KMS-11 (cell line): ENCODE results near the gene ZNF609.

ENCODE experiments used
- H2AFZ ChIP-seq: fragments of 200-600 bp; sonication (generic); 2 replicates; pipeline ENCODE4 v1.6.1; 2016; ENCODE audit warnings: antibody characterized with exemption, mixed run types, low read depth
- H3K27ac ChIP-seq: fragments of 200-600 bp; sonication (generic); 2 replicates; pipeline ENCODE4 v1.6.1; 2016; ENCODE audit warnings: mild to moderate bottlenecking, mixed run types
- H3K27me3 ChIP-seq: fragments of 200-600 bp; sonication (generic); 2 replicates; pipeline ENCODE4 v1.6.1; 2017; ENCODE audit warnings: mild to moderate bottlenecking, low read depth, mixed run types, moderate library complexity; ENCODE audit not compliant: insufficient read depth
- H3K36me3 ChIP-seq: fragments of 200-600 bp; sonication (generic); 2 replicates; pipeline ENCODE4 v1.6.1; 2017; ENCODE audit warnings: mild to moderate bottlenecking, mixed run types; ENCODE audit not compliant: insufficient read depth
- H3K4me1 ChIP-seq: fragments of 200-600 bp; sonication (generic); 2 replicates; pipeline ENCODE4 v1.6.1; 2016; ENCODE audit warnings: mild to moderate bottlenecking, low read depth, mixed run types; ENCODE audit not compliant: poor library complexity, severe bottlenecking
- H3K4me2 ChIP-seq: fragments of 200-600 bp; sonication (generic); 2 replicates; pipeline ENCODE4 v1.7.0; 2016; ENCODE audit warnings: mild to moderate bottlenecking, mixed run types
- H3K4me3 ChIP-seq: fragments of 200-600 bp; sonication (generic); IDR thresholded peaks from 2 replicates; pipeline ENCODE4 v1.6.1; 2017; ENCODE audit warnings: low read depth, low read length, mixed read lengths; ENCODE audit not compliant: insufficient read depth
- H3K79me2 ChIP-seq: fragments of 200-600 bp; sonication (generic); 2 replicates; pipeline ENCODE4 v1.6.1; 2016; ENCODE audit warnings: low read depth, mixed run types; ENCODE audit not compliant: insufficient read depth
- H3K9ac ChIP-seq: fragments of 200-600 bp; sonication (generic); 2 replicates; pipeline ENCODE4 v1.6.1; 2016; ENCODE audit warnings: mild to moderate bottlenecking, mixed run types
- H4K20me1 ChIP-seq: fragments of 200-600 bp; sonication (generic); 2 replicates; pipeline ENCODE4 v1.6.1; 2016; ENCODE audit warnings: mild to moderate bottlenecking, mixed run types; ENCODE audit not compliant: insufficient read depth
- CTCF ChIP-seq: fragments of 200-600 bp; sonication (generic); conservative IDR thresholded peaks from 2 replicates; pipeline ENCODE4 v1.6.1; 2017; ENCODE audit warnings: low read depth, mild to moderate bottlenecking, antibody characterized with exemption, low read length, moderate library complexity, mixed read lengths

The ZNF609 gene

GRCh38 chr15:64552281-64552948 lies 92.0 kb downstream of the ZNF609 start:
- Histone ChIP-seq H3K79me2 (peaks cover 98% of the 10 kb centered on the region), H3K36me3 (no peaks in the 10 kb centered on the region), H3K4me2 (peak overlapping the region; percentile 11; the same call in 1 of the 2 replicates), H4K20me1 (peaks cover 10% of the 10 kb centered on the region; the same call in 1 of the 2 replicates), H3K4me1 (peaks cover 77% of the 10 kb centered on the region), H3K9ac (no peak overlapping the region), H3K27me3 (no peaks in the 10 kb centered on the region), H3K27ac (no peak overlapping the region; the same call in 1 of the 2 replicates), H2AFZ (no peak overlapping the region), H3K4me3 (no peak overlapping the region)
- no peak for TF ChIP-seq CTCF

- Histone ChIP-seq H3K36me3 (no peaks in the 10 kb centered on the region), H3K4me3 (no peak overlapping the region), H3K27ac (peak overlapping the region; percentile 24; the same call in 1 of the 2 replicates), H3K4me1 (peaks cover 65% of the 10 kb centered on the region), H2AFZ (no peak overlapping the region), H4K20me1 (peaks cover 18% of the 10 kb centered on the region), H3K9ac (no peak overlapping the region), H3K4me2 (peak overlapping the region; percentile 33; the same call in 1 of the 2 replicates), H3K27me3 (no peaks in the 10 kb centered on the region), H3K79me2 (peaks cover 96% of the 10 kb centered on the region)
- TF ChIP-seq CTCF: no peak
These were observed 98.2 kb downstream of the ZNF609 start for GRCh38 chr15:64558460-64559179.

- Histone ChIP-seq H3K9ac (no peak overlapping the region), H3K27me3 (no peaks in the 10 kb centered on the region), H2AFZ (no peak overlapping the region), H3K4me1 (peaks cover 58% of the 10 kb centered on the region), H4K20me1 (peaks cover 18% of the 10 kb centered on the region), H3K27ac (peak overlapping the region; percentile 24; the same call in 1 of the 2 replicates), H3K4me3 (no peak overlapping the region), H3K79me2 (peaks cover 94% of the 10 kb centered on the region), H3K4me2 (peak overlapping the region; percentile 33; the same call in 1 of the 2 replicates), H3K36me3 (no peaks in the 10 kb centered on the region)
- no peak for TF ChIP-seq CTCF
These were observed 98.9 kb downstream of the ZNF609 start for GRCh38 chr15:64559243-64559642.

- Histone ChIP-seq H3K79me2 (peaks cover 88% of the 10 kb centered on the region), H3K9ac (no peak overlapping the region)
- TF ChIP-seq CTCF: no peak
These were observed 100.1 kb downstream of the ZNF609 start for GRCh38 chr15:64560501-64560900.

More at GRCh38 chr15:64560501-64560900, 100.1 kb downstream of the ZNF609 start:
- Histone ChIP-seq H3K36me3 (no peaks in the 10 kb centered on the region), H3K4me2 (no peak overlapping the region), H3K27ac (no peak overlapping the region), H3K4me3 (no peak overlapping the region), H2AFZ (no peak overlapping the region), H3K4me1 (peaks cover 54% of the 10 kb centered on the region), H3K27me3 (no peaks in the 10 kb centered on the region), H4K20me1 (peaks cover 18% of the 10 kb centered on the region)
